ENCODE measurements around the gene OXER1. TPM values are rescaled to one million over a fixed set of nuclear protein-coding genes. Genes with fewer than 3 reads are reported as not detected.

The OXER1 gene
- total RNA-seq, 2 experiments from 2014 or later, result 0.16 TPM; not detected in 1

GRCh38 chr2:42799881-42800280 is 35.9 kb upstream of the OXER1 start:
- Mint-ChIP-seq H3K27ac (no peak overlapping the region), H3K9me3 (no peaks in the 10 kb centered on the region), H3K4me3 (no peak overlapping the region), H3K4me1 (peaks cover 30% of the 10 kb centered on the region), H3K36me3 (no peaks in the 10 kb centered on the region), H3K27me3 (no peaks in the 10 kb centered on the region)
- DNase-seq, result no peak

GRCh38 chr2:42797281-42797680 is 33.3 kb upstream of the OXER1 start:
- Mint-ChIP-seq H3K4me1 (peaks cover 39% of the 10 kb centered on the region), H3K9me3 (no peaks in the 10 kb centered on the region), H3K27me3 (peaks cover 7% of the 10 kb centered on the region), H3K36me3 (no peaks in the 10 kb centered on the region), H3K4me3 (no peak overlapping the region), H3K27ac (no peak overlapping the region)
- no peak for DNase-seq

- no peak overlapping the region for H3K27ac Mint-ChIP-seq
- no peaks in the 10 kb centered on the region for H3K9me3 Mint-ChIP-seq
- no peaks in the 10 kb centered on the region for H3K36me3 Mint-ChIP-seq
- H3K27me3 Mint-ChIP-seq, result peaks cover 13% of the 10 kb centered on the region
- peaks cover 44% of the 10 kb centered on the region for H3K4me1 Mint-ChIP-seq
- no peak for DNase-seq
- H3K4me3 Mint-ChIP-seq, result no peak overlapping the region
Observed at GRCh38 chr2:42796427-42797248, 32.7 kb upstream of the OXER1 start.

- Mint-ChIP-seq H3K27ac (peak overlapping the region; percentile 9), H3K27me3 (peaks cover 21% of the 10 kb centered on the region)
Observed at GRCh38 chr2:42795841-42796301, 31.9 kb upstream of the OXER1 start.

GRCh38 chr2:42795275-42795674 is 31.3 kb upstream of the OXER1 start:
- Mint-ChIP-seq H3K27me3 (peaks cover 25% of the 10 kb centered on the region), H3K4me1 (peaks cover 37% of the 10 kb centered on the region), H3K27ac (no peak overlapping the region), H3K9me3 (no peaks in the 10 kb centered on the region), H3K36me3 (peaks cover 3% of the 10 kb centered on the region), H3K4me3 (no peak overlapping the region)
- DNase-seq, result no peak

More at GRCh38 chr2:42795841-42796301, 31.9 kb upstream of the OXER1 start:
- no peaks in the 10 kb centered on the region for H3K9me3 Mint-ChIP-seq
- DNase-seq, result no peak
- peaks cover 43% of the 10 kb centered on the region for H3K4me1 Mint-ChIP-seq
- H3K36me3 Mint-ChIP-seq, result peaks cover 3% of the 10 kb centered on the region
- H3K4me3 Mint-ChIP-seq, result no peak overlapping the region

GRCh38 chr2:42794271-42795046 is 30.5 kb upstream of the OXER1 start:
- Mint-ChIP-seq H3K36me3 (peaks cover 3% of the 10 kb centered on the region), H3K27ac (no peak overlapping the region), H3K9me3 (no peaks in the 10 kb centered on the region), H3K27me3 (peaks cover 32% of the 10 kb centered on the region), H3K4me1 (peaks cover 33% of the 10 kb centered on the region), H3K4me3 (no peak overlapping the region)
- DNase-seq, result no peak

GRCh38 chr2:42793334-42794270 is 29.7 kb upstream of the OXER1 start:
- Mint-ChIP-seq H3K9me3 (no peaks in the 10 kb centered on the region), H3K4me3 (peak overlapping the region; percentile 18), H3K27ac (no peak overlapping the region), H3K36me3 (peaks cover 3% of the 10 kb centered on the region), H3K27me3 (peaks cover 36% of the 10 kb centered on the region), H3K4me1 (peaks cover 33% of the 10 kb centered on the region)
- DNase-seq, result no peak

- peak; percentile 30 for DNase-seq
- Mint-ChIP-seq H3K4me3 (peak within 1 kb of the TSS; percentile 76), H3K4me1 (peaks cover 35% of the 10 kb centered on the region), H3K36me3 (peaks cover 3% of the 10 kb centered on the region), H3K27me3 (peaks cover 40% of the 10 kb centered on the region), H3K9me3 (no peaks in the 10 kb centered on the region), H3K27ac (peak within 1 kb of the TSS; percentile 5)
Observed at GRCh38 chr2:42792583-42793333, 28.8 kb upstream of the OXER1 start, which contains the start of gene HAAO. HAAO (minus strand) TSS chr2:42792583; CDS start chr2:42792536, 47 bp downstream.

GRCh38 chr2:42792087-42792582 is 28.2 kb upstream of the OXER1 start:
- H3K27ac Mint-ChIP-seq, result peak overlapping the region; percentile 5
- peaks cover 40% of the 10 kb centered on the region for H3K27me3 Mint-ChIP-seq
- H3K36me3 Mint-ChIP-seq, result peaks cover 3% of the 10 kb centered on the region
- DNase-seq, result peak; percentile 18
- peak overlapping the region; percentile 76 for H3K4me3 Mint-ChIP-seq
- peaks cover 36% of the 10 kb centered on the region for H3K4me1 Mint-ChIP-seq
- H3K9me3 Mint-ChIP-seq, result no peaks in the 10 kb centered on the region

- Mint-ChIP-seq H3K9me3 (no peaks in the 10 kb centered on the region), H3K27ac (no peak overlapping the region), H3K27me3 (peaks cover 40% of the 10 kb centered on the region), H3K4me1 (peaks cover 33% of the 10 kb centered on the region), H3K36me3 (peaks cover 3% of the 10 kb centered on the region), H3K4me3 (peak overlapping the region; percentile 76)
- DNase-seq, result no peak
Observed at GRCh38 chr2:42791606-42792005, 27.7 kb upstream of the OXER1 start.

- Mint-ChIP-seq H3K9me3 (no peaks in the 10 kb centered on the region), H3K36me3 (peaks cover 3% of the 10 kb centered on the region), H3K4me1 (peaks cover 23% of the 10 kb centered on the region), H3K27ac (no peak overlapping the region), H3K27me3 (peaks cover 40% of the 10 kb centered on the region), H3K4me3 (no peak overlapping the region)
- DNase-seq, result no peak
Observed at GRCh38 chr2:42789751-42790150, 25.8 kb upstream of the OXER1 start.

GRCh38 chr2:42788882-42789281 is 24.9 kb upstream of the OXER1 start:
- Mint-ChIP-seq H3K36me3 (peaks cover 3% of the 10 kb centered on the region), H3K27me3 (peaks cover 38% of the 10 kb centered on the region), H3K4me3 (no peak overlapping the region), H3K9me3 (no peaks in the 10 kb centered on the region), H3K27ac (no peak overlapping the region), H3K4me1 (peaks cover 21% of the 10 kb centered on the region)
- DNase-seq, result no peak

- no peaks in the 10 kb centered on the region for H3K9me3 Mint-ChIP-seq
- peaks cover 3% of the 10 kb centered on the region for H3K36me3 Mint-ChIP-seq
- peaks cover 17% of the 10 kb centered on the region for H3K4me1 Mint-ChIP-seq
- no peak for DNase-seq
- no peak overlapping the region for H3K4me3 Mint-ChIP-seq
- H3K27me3 Mint-ChIP-seq, result peaks cover 34% of the 10 kb centered on the region
- H3K27ac Mint-ChIP-seq, result no peak overlapping the region
Observed at GRCh38 chr2:42788478-42788793, 24.5 kb upstream of the OXER1 start.

All from activated naive CD8-positive, alpha-beta T cell treated with anti-CD3 and anti-CD28 coated beads for 36 hours (primary cell).